Stomach (tissue), 4 donors: Measurements from ENCODE around the gene PCBP2.

Experiments used
- EP300 ChIP-seq: sonication (generic); formaldehyde crosslinking; IDR thresholded peaks from one replicate; pipeline ENCODE4 v1.6.1; 2017; ENCODE audit warnings: antibody characterized with exemption
- TF ChIP-seq, protein P1 (sequence below), 7 experiments: fragments of 450-650 bp in 4 of 7; fragments of 200-600 bp in 3 of 7; sonication (generic) in 3 of 7; IDR thresholded peaks; one replicate each; pipeline ENCODE4 v1.5.1; 2016 to 2019; ENCODE audit warnings: antibody characterized with exemption in 7 of 7, control low read depth in 2 of 7, mild to moderate bottlenecking in 1 of 7

DNA sequence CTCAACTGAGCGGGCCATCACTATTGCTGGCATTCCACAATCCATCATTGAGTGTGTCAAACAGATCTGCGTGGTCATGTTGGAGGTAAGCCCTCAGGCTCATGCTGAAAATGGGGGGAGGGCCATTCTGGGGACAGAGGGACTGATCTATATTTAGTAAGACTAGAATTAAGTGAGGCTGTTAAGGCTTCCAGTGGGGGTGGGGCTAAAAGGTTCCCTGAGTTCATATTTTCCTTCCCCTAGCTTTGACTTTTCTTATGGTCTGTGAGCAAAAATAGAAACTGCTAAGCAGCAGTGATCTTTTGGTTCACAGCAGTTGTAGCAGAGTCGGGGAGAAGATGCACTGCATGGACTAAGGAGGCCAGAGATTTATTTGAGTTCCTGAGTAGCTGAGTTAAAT, 9.2 kb downstream of the PCBP2 start:
- TF ChIP-seq, protein P1, sequence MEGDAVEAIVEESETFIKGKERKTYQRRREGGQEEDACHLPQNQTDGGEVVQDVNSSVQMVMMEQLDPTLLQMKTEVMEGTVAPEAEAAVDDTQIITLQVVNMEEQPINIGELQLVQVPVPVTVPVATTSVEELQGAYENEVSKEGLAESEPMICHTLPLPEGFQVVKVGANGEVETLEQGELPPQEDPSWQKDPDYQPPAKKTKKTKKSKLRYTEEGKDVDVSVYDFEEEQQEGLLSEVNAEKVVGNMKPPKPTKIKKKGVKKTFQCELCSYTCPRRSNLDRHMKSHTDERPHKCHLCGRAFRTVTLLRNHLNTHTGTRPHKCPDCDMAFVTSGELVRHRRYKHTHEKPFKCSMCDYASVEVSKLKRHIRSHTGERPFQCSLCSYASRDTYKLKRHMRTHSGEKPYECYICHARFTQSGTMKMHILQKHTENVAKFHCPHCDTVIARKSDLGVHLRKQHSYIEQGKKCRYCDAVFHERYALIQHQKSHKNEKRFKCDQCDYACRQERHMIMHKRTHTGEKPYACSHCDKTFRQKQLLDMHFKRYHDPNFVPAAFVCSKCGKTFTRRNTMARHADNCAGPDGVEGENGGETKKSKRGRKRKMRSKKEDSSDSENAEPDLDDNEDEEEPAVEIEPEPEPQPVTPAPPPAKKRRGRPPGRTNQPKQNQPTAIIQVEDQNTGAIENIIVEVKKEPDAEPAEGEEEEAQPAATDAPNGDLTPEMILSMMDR (IDR thresholded peaks at IDR 0.05) = no peak
- no peak for TF ChIP-seq EP300
